Neural progenitor cell (in vitro differentiated cells): ENCODE measurements around the gene CDC42EP4. TPM values are rescaled to one million over a fixed set of nuclear protein-coding genes. Genes with fewer than 3 reads are reported as not detected.

Experiments used
- DNase-seq: peaks from one replicate; pipeline ENCODE4 v3.0.0-alpha.2; 2016; ENCODE audit warnings: low spot score
- H2AFZ ChIP-seq: fragments of 200-600 bp; sonication (generic); replicated peaks from 2 replicates; pipeline ENCODE4 v1.6.1; 2016; ENCODE audit warnings: antibody characterized with exemption
- H3F3A ChIP-seq: fragments of 200-600 bp; sonication (generic); 2 replicates; pipeline ENCODE4 v1.6.1; 2016; ENCODE audit warnings: antibody characterized with exemption, low read depth
- H3K27ac ChIP-seq: fragments of 200-600 bp; sonication (generic); 2 replicates; pipeline ENCODE4 v1.5.1; 2016; ENCODE audit warnings: mild to moderate bottlenecking
- H3K27me3 ChIP-seq: fragments of 200-600 bp; sonication (generic); 2 replicates; pipeline ENCODE4 v1.6.1; 2016; ENCODE audit warnings: mild to moderate bottlenecking, moderate library complexity
- H3K36me3 ChIP-seq: fragments of 200-600 bp; sonication (generic); 2 replicates; pipeline ENCODE4 v1.5.1; 2016
- H3K4me1 ChIP-seq: fragments of 200-600 bp; sonication (generic); 2 replicates; pipeline ENCODE4 v1.6.1; 2016; ENCODE audit warnings: mixed run types
- H3K4me2 ChIP-seq: fragments of 200-600 bp; sonication (generic); 2 replicates; pipeline ENCODE4 v1.6.1; 2016
- H3K4me3 ChIP-seq: fragments of 200-600 bp; sonication (generic); 2 replicates; pipeline ENCODE4 v1.5.1; 2016
- H3K79me2 ChIP-seq: fragments of 200-600 bp; sonication (generic); 2 replicates; pipeline ENCODE4 v1.6.1; 2016; ENCODE audit warnings: low read depth
- H3K9ac ChIP-seq: fragments of 200-600 bp; sonication (generic); 2 replicates; pipeline ENCODE4 v1.6.1; 2016
- H3K9me3 ChIP-seq: fragments of 200-600 bp; sonication (generic); 2 replicates; pipeline ENCODE4 v1.5.1; 2016; ENCODE audit warnings: low read depth
- H4K20me1 ChIP-seq: fragments of 200-600 bp; sonication (generic); 2 replicates; pipeline ENCODE4 v1.6.1; 2016; ENCODE audit warnings: low read depth
- H3K27ac Mint-ChIP-seq: 3 replicates; pipeline ENCODE4 v1.8.0; 2021; ENCODE audit warnings: mixed read lengths
- H3K27me3 Mint-ChIP-seq: 2 replicates; pipeline ENCODE4 v1.8.0; 2022; ENCODE audit warnings: low read depth, mild to moderate bottlenecking, inconsistent platforms, moderate library complexity, mixed read lengths; ENCODE audit not compliant: insufficient read depth
- H3K36me3 Mint-ChIP-seq: 3 replicates; pipeline ENCODE4 v1.8.0; 2021; ENCODE audit warnings: mixed read lengths
- H3K4me1 Mint-ChIP-seq: 3 replicates; pipeline ENCODE4 v1.8.0; 2021; ENCODE audit warnings: mixed read lengths
- H3K4me3 Mint-ChIP-seq: 3 replicates; pipeline ENCODE4 v1.8.0; 2021; ENCODE audit warnings: mild to moderate bottlenecking, moderate library complexity, mixed read lengths
- H3K9me3 Mint-ChIP-seq: 3 replicates; pipeline ENCODE4 v1.8.0; 2020; ENCODE audit warnings: mixed read lengths
- EZH2 ChIP-seq: fragments of 200-600 bp; sonication (generic); IDR thresholded peaks from 2 replicates; pipeline ENCODE4 v1.6.1; 2017; ENCODE audit warnings: antibody characterized with exemption, mild to moderate bottlenecking, moderate library complexity
- EZH2phosphoT487 ChIP-seq: fragments of 200-600 bp; sonication (generic); IDR thresholded peaks from 2 replicates; pipeline ENCODE4 v1.6.1; 2017; ENCODE audit warnings: antibody characterized with exemption
- total RNA-seq: library from RNA; depleted of rRNA; stranded (reverse); fragments of >200 nt; gene quantifications from 2 replicates; pipeline ENCODE4 v1.2.3, GENCODE V29; 2015; ENCODE audit warnings: low replicate concordance
- TF ChIP-seq, protein P1 (sequence below): fragments of 200-600 bp; sonication (generic); IDR thresholded peaks from 2 replicates; pipeline ENCODE4 v1.5.1; 2017; ENCODE audit warnings: antibody characterized with exemption, mild to moderate bottlenecking

CDC42EP4 gene
- total RNA-seq, 1 donor from 2014 or later, result 10.8 TPM

DNA sequence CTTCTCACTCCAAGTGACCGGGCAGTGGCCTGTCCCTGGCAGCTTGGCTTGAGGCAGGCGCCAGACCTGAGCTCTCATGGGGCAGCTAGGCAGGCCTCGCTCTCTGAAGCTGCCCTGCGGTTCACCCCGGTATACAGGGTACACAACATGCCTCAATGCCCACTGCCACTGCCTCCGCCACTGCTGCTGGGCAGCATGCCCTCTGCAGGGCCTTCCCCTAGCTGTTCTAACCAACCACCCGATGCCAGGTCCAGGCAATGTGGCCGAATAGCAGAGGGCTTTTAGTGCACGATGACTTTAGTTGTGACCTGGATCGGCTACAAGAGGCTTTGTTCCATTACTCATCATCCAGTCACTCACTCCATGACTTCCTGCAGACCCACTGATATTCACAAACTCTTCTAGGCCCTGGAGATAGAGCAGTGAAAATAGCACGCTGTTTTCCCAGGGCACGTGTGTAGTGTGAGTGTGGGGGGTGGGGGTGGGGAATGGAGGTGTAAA lies 19.7 kb downstream of the CDC42EP4 start:
- Histone ChIP-seq H3K9ac (no peak overlapping the region), H2AFZ (no peak overlapping the region)
- peaks cover 6% of the 10 kb centered on the region for H3K27me3 Mint-ChIP-seq

DNA sequence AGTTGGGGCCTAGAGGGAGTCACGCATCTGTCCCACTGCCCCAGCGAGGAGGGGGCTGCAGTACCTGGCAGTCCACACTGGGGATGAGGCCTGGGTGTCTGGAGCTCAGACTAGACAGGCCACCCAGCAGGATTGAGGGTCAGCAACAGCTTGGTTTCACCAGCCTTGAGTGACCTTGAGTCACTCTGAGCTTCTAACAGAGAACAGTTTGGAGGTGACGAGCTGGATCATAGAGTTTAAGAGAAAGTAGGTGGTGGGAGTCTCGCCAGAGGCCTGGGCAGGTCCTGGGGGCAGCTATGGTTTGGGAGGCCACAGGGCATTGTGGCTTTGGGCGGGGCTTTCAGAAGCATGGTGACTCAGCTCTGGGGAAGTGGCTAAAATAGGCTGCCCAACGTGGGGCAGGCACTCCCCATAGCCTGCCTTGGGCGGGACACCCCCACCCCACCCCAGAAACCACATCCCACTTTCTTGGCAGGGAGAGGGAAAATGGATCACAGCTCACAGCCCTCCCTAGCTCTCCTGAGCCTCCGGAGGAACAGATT lies 20.5 kb downstream of the CDC42EP4 start:
- no peak overlapping the region for H3K4me3 Mint-ChIP-seq
- H3K9ac ChIP-seq, result no peak overlapping the region

More for the DNA sequence above, 19.7 kb downstream of the CDC42EP4 start:
- H3K36me3 Mint-ChIP-seq, result peaks cover 6% of the 10 kb centered on the region
- DNase-seq, result no peak
- H4K20me1 ChIP-seq, result peaks cover 85% of the 10 kb centered on the region
- no peak overlapping the region for H3K4me3 ChIP-seq
- TF ChIP-seq, protein P1, sequence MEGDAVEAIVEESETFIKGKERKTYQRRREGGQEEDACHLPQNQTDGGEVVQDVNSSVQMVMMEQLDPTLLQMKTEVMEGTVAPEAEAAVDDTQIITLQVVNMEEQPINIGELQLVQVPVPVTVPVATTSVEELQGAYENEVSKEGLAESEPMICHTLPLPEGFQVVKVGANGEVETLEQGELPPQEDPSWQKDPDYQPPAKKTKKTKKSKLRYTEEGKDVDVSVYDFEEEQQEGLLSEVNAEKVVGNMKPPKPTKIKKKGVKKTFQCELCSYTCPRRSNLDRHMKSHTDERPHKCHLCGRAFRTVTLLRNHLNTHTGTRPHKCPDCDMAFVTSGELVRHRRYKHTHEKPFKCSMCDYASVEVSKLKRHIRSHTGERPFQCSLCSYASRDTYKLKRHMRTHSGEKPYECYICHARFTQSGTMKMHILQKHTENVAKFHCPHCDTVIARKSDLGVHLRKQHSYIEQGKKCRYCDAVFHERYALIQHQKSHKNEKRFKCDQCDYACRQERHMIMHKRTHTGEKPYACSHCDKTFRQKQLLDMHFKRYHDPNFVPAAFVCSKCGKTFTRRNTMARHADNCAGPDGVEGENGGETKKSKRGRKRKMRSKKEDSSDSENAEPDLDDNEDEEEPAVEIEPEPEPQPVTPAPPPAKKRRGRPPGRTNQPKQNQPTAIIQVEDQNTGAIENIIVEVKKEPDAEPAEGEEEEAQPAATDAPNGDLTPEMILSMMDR, result no peak
- TF ChIP-seq EZH2phosphoT487 (no peak), EZH2 (no peak)
- no peaks in the 10 kb centered on the region for H3K27me3 ChIP-seq
- peaks cover 42% of the 10 kb centered on the region for H3K4me1 Mint-ChIP-seq
- H3K4me2 ChIP-seq, result no peak overlapping the region
- peaks cover 2% of the 10 kb centered on the region for H3K4me1 ChIP-seq
- H3F3A ChIP-seq, result no peaks in the 10 kb centered on the region
- no peaks in the 10 kb centered on the region for H3K9me3 Mint-ChIP-seq
- H3K27ac ChIP-seq, result no peak overlapping the region
- H3K27ac Mint-ChIP-seq, result no peak overlapping the region
- no peaks in the 10 kb centered on the region for H3K9me3 ChIP-seq
- peaks cover 40% of the 10 kb centered on the region for H3K79me2 ChIP-seq
- no peak overlapping the region for H3K4me3 Mint-ChIP-seq
- no peaks in the 10 kb centered on the region for H3K36me3 ChIP-seq

DNA sequence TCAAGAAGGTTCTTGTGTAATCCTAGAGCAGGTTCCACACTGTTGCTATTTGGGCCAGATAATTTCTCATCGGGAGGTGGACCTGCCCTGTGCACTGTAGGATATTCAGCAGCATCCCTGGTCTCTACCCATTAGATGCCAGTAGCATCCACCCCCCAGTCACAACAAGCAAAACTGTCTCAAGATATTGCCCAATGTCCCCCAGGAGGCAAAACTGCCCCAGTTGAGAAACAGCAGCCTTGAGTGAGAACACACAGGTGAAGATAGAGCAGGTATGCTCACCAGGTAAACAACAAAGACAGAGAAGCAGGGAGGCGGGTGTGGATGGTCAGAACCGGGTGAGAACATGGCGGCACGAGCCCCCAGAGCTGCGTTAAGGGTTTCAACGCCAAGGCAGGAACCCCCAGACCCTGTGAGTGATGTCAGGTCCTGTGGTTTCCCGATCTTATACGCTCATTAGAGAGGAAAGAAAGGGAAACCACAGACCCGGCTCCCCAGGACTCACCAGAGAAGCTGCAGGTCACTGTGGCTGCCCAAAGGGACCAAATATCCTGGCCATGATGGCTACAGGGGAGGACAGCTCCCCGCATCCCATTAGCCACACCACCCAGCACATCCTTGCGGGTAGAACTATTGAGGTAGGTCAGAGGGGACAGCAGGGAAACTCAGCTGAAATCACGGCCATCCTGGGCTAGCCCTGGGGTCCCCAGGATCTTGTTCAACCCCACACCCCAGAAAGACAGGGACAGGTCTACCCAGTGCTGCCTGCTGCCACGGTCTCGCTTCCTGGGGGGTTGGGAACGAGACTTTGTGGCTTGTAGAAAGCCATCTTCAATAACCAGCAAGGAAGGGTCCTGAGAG lies 21.2 kb downstream of the CDC42EP4 start:
- H3K4me3 Mint-ChIP-seq, result no peak overlapping the region
- TF ChIP-seq EZH2 (no peak), EZH2phosphoT487 (no peak)
- TF ChIP-seq, protein P1, result no peak
- no peak overlapping the region for H3K27ac ChIP-seq
- H3K9ac ChIP-seq, result no peak overlapping the region
- no peak overlapping the region for H3K27ac Mint-ChIP-seq
- H3K4me2 ChIP-seq, result no peak overlapping the region
- H3K27me3 Mint-ChIP-seq, result peaks cover 6% of the 10 kb centered on the region
- no peak for DNase-seq
- peaks cover 7% of the 10 kb centered on the region for H3K4me1 ChIP-seq
- H3K9me3 ChIP-seq, result no peaks in the 10 kb centered on the region
- H4K20me1 ChIP-seq, result peaks cover 93% of the 10 kb centered on the region
- H3F3A ChIP-seq, result no peaks in the 10 kb centered on the region
- no peak overlapping the region for H3K4me3 ChIP-seq
- H3K36me3 ChIP-seq, result no peaks in the 10 kb centered on the region
- no peaks in the 10 kb centered on the region for H3K9me3 Mint-ChIP-seq
- H3K36me3 Mint-ChIP-seq, result peaks cover 10% of the 10 kb centered on the region
- no peaks in the 10 kb centered on the region for H3K27me3 ChIP-seq
- peaks cover 30% of the 10 kb centered on the region for H3K79me2 ChIP-seq
- peaks cover 54% of the 10 kb centered on the region for H3K4me1 Mint-ChIP-seq
- no peak overlapping the region for H2AFZ ChIP-seq

More for the DNA sequence above, 20.5 kb downstream of the CDC42EP4 start:
- Histone ChIP-seq H2AFZ (no peak overlapping the region), H3K79me2 (peaks cover 36% of the 10 kb centered on the region), H3K9me3 (no peaks in the 10 kb centered on the region), H3K4me2 (no peak overlapping the region), H3K36me3 (no peaks in the 10 kb centered on the region), H3K4me1 (peaks cover 7% of the 10 kb centered on the region), H3F3A (no peaks in the 10 kb centered on the region), H4K20me1 (peaks cover 89% of the 10 kb centered on the region), H3K4me3 (no peak overlapping the region), H3K27me3 (no peaks in the 10 kb centered on the region), H3K27ac (no peak overlapping the region)
- Mint-ChIP-seq H3K4me1 (peaks cover 49% of the 10 kb centered on the region), H3K27me3 (peaks cover 6% of the 10 kb centered on the region), H3K36me3 (peaks cover 10% of the 10 kb centered on the region), H3K9me3 (no peaks in the 10 kb centered on the region), H3K27ac (no peak overlapping the region)
- TF ChIP-seq EZH2 (no peak), EZH2phosphoT487 (no peak)
- TF ChIP-seq, protein P1, result no peak
- no peak for DNase-seq
